Measurements from ENCODE around the gene DIP2C.
"Not testable (repeated sequence)": the region's sequence is repeated elsewhere in the genome, so short reads cannot be mapped to it uniquely, and the experiment has no call there.

DIP2C gene

DNA sequence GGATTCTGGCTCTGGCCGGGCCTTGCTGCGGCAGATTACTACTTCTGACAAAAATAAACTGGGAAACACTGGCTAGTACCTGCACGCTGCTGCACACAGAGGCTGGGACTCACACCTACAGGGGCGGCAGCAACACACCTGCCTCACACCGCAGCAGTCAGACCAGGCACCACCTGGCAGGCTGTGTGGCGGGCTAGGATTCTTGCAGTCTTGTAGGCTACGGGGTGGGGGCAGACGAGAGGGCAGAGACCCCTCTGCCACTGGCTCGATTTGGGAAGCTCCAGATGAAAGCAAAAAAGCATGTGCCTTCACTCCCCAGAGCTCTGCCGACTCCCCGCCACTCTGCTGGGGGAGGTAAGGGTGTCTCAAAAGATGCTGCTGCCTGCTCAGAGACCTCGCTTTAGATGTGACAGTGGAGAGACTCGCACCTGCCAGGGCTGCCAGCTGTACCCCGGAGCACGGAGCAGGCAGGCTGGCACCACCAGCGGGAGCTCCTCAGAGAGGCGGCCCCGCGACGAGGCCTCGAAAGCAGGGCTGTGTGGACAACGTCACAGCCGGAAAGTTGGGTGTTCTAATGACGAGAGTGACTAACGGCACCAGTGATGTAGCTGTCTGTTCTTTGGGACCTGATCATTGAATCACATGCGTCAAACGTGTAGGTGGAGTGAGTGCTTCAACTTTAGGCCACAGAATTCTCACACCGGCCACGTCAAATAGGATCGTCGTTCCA is 303.7 kb downstream of the DIP2C start:
- DNase-seq = no peak

DNA sequence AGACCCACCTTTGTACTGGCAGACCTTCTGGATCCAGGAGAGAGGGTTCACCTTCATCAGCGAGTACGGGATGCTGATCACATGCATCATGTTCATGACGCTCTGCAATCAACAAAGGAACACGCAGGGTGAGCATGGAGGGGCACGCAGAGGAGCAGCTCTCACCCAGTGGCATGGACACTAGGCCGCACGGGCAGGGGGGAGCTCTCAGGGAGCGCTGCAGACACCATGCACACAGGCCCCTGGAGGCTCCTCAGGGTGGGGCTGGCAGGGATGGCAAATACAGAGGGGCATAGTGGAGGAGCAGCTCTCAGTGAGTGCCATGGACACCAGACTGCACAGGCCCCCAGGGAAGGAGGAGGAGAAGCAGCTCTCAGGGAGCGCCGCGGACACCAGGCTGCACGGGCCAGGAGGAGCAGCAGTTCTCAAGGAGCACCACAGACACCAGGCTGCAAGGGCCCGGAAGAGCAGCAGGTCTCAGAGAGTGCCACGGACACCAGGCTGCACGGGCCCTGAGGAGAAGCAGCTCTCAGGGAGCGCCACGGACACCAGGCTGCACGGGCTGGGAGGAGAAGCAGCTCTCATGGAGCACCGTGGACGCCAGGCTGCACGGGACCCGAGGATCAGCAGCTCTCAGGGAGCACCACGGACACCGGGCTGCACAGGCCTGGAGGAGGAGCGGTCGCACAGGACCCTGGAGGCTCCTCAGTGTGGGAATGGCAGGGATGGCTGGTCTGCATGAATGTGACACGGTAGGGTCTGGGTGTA is 304.7 kb downstream of the DIP2C start:
- DNase-seq = no peak

DNA sequence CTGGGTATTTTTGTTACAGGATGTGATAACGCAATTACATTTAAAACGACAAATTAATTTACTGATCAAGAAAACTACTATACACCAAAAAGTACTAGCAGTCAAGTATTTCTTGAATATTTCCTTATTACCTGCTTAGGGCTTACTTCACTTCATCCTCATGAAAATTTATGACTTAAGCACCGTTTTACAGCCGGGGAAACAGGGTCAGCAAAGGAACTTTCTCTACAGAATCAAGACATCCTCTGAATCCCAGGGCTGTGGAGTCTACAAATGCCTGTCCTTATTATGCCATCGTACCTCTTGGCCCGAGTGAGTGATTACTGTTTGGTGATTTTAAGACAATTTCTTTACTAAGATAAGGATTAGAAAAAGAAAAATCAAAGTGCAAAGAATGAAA is 305.9 kb downstream of the DIP2C start:
- no peak for DNase-seq

DNA sequence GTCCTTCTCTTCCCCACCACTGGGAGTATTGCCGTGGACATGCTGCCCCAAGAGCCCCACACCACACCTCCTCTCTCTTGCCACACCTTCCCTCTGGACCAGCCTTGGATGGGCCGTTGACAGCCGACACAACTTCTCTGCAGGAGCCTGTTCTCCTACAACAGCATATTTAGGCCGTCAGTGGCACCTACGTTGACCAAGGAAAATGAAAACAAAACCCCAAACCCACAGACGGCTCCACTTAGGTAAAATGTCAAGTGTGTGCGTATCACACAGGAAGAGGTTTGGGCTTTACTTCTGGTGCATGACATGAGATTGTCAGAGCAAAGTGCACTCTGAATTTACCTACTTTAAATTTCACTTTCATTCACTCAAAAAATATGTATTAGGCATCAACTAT is 307.7 kb downstream of the DIP2C start:
- DNase-seq = peak; percentile 31

DNA sequence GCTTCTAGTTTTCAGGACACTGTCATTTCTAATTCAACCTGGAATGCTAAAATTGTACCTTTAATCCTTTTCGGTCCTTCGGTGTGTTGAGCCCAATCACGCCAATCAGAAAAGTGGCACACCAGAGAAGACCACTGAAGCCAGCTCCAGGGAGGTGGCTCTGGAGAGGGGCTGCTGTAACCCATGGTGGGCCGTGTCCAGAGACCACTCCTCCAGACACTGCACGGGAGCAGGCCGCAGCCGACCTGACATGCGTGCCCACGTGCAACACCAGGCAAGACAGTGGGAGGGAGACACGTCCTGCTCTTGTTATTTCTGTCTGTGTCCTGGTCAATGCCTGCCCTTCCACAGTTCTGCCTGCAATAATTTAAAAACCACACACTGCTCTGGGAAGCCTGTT is 308.1 kb downstream of the DIP2C start:
- no peak for DNase-seq

DNA sequence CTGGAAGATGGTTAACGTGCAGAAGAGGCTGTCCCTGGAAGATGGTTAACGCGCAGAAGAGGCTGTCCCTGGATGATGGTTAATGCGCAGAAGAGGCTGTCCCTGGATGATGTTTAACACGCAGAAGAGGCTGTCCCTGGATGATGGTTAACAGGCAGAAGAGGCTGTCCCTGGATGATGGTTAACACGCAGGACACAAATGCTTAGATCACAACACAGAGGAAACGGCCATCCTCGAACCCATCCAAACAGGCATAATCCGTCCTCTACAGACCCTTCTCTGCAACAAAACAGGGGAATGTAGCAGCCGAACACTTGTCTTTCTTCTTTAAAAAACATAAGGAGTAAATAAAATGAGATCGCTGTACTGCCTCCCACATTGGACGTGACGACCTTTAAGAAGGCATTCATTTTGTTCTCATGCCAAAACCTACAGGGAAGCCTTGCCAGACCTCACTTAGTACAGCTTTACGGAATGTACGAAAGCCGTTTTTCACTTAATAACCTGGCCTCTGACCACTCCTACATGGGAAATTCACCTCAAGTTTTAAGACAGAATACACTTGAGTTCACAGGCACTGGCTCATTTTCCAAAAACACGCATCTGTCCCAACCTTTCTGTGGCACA is 309.0 kb downstream of the DIP2C start:
- DNase-seq = no peak

DNA sequence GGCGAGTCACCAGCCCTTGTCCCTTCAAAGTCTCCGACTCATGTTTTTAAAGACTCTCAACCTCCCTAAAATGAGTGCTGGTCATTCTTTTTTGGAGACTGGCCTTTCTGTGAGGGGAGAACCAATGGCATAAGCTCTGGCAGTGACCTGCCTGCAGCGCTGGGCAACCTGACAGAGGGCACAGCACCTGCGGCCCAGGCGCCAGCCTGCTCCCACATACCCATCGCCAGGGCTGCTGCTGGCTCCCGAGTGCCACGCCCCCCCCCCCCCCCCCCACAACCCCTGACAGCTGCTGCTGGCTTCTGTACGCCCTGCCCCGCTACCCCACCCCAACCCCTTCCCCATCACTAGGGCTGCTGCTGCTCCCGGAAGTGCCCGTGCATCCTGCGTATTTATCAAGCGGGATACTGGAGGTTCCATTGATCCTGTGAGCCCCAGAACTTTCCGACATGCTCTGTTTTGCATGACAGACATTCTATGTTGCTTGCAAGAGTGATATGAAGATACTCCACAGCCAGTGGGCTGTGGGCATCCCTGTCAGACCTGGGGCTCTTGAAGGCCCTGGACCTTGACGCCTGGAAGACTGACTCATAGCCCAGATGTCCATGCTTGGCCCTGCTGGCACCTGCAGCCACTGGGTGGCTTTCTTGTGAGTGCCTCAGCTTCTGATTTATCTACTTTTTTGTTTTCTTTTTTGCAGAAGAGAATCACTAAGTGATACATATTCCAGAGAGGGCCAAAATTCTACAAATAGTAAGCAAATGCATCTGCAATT is 310.4 kb downstream of the DIP2C start:
- no peak for DNase-seq

DNA sequence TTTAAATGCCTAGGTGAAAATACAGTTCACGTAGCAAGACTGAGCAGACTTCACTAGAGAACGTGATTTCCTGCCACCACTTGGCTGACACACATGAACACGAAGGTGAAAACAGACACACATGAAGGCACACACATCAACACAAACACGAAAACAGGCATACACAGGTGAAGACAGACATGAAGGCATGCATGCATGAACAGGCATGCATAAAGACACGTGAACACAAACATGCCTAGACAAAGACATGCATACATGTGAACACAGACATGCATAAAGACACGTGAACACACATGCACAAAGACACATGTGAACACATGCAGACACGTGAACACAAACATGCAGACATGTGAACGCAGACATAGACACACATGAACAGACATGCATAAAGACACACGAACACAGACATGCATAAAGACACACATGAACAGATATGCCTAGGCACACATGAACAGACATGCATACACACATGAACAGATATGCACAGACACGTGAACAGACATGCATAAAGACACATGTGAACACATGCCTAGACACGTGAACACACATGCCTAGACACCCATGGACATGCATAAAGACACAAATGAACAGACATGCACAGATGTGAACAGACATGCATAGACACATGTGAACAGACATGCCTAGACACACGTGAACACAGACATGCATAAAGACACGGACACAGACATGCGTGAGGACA is 311.1 kb downstream of the DIP2C start:
- no peak for DNase-seq

DNA sequence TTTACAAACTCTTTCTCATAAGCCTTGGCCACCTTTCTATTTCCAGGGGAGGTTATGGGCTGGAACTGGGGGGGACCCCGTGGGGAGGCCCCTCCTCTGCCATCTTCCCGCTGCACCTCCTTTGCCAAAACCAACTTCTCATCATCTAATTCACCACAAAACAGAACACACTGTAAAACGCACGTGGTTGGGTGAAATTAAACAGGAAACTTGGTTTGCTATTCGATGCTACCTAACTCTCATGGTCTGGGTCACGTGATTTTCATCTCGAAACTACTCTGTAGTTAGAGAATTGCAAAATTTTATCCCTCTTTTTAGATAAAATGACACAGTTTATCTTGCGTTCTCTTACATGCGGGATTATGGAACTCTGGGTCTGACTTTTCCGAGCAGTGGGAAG is 312.2 kb downstream of the DIP2C start:
- no peak for DNase-seq

DNA sequence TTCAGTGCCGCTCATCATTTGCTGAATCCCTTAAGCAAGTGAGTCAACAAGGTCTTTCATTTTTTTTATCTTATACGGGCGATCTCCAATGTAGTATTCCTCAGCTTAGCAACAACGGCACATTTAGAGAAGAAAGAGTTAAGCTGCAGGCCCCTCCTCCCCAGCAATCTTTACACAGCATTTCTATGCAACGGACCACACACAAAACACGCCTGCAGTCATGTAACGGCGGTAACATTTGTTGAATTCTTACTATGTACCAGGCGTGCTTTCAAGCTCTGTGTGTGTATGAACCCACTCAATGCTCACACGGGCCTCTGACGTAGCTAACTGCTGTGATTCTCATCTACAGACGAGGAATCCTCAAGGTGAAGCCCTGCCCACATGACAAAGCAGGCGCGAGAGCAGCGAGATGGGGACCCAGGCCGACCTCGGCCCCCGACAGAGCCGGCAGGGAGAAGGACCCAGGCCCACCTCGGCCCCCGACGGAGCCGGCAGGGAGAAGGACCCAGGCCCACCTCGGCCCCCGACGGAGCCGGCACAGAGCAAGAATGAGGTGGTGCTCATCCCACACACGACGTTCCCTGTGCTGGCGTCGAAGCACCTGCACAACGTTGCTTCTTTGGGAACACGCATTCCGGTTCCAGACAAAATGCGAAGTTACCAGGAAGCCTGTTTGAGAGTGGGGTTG is 313.5 kb downstream of the DIP2C start:
- no peak for DNase-seq

DNA sequence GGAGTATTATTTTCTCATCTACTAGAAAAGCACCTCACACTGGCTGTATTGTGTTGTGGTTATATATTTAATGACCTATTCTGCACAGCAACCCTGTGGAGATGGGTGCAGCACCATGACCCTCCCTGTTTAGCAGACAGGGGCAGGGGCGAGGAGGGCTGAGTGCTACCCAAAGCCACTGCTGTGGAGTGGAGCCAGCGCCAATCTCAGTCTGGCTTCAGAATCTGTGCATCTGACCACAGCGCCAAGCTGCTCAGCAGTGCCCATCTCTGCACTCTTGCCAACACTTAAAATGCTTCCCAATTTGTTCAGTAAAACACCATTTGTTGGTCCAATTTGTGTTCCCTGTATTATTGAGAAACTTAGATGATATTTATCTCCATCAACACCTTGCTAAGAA is 315.1 kb downstream of the DIP2C start:
- DNase-seq = no peak

DNA sequence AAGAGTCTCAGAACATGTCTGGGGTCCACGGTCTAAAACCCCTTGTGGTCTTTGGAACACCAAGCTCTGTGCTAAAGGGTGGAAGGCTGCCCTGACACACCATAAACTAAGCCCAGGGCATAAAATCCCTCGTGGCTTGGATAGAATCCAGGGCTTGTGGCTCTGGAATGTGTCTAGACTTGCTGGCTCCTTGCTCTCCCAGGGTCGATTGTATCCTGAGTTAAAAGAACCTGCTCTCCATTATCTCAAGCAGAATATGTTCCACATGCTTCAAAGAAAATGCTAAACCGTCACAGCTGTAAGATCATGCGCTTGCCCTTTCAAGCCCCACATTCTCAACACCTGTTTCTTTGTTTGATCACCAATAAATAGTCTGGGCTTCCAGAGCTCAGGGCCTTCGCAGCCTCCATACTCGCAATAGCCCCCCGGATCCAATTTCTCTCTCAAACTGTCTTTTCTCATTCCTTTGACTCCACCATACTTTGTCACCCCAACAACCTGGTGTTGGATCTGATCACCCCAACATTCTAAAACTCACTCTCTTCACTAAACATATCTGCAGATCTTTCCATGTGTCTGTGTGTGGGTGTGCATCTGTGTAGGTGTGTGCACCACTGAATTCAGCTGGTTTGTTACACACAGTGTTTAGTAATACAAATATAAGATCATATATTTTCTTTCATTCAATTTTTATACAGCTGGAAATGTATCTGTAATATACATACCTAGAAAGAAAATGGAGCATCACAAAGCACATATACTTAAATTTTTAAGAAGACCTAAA is 315.8 kb downstream of the DIP2C start:
- no peak for DNase-seq

DNA sequence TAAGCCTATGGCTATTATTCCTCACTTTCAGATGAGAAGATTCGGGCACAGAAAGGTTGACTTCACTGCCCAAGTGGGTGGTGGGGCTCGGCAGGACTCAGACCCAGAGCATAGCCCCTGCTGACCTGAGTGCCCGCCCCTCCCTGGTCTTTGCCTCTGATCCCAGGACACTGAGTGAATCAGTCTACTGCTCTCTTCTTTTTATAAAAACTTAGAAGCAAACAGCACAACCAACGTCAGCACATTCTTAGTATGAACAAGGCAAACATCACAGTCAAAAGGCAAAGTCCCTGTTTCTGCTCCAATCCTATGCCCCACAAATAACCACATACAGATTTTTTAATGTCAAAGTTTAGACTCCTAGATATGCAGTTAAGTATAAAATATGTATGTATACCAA is 316.5 kb downstream of the DIP2C start:
- DNase-seq = no peak

DNA sequence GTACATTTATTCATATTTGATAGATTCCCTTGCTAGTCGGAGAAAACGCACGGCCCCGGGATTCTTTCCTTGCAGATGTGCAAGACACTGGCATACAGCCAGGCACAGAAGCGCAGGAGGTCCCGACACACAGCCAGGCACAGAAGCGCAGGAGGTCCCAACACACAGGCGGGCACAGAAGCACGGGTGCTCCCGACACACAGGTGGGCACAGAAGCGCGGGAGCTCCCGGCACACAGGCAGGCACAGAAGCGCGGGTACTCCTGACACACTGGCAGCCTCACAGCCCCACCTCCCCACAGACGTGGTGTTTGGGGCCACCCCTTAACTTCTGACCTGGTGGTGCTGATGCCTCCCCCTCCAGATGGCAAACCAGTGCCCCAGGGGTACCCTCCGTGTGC is 316.9 kb downstream of the DIP2C start:
- DNase-seq = no peak

DNA sequence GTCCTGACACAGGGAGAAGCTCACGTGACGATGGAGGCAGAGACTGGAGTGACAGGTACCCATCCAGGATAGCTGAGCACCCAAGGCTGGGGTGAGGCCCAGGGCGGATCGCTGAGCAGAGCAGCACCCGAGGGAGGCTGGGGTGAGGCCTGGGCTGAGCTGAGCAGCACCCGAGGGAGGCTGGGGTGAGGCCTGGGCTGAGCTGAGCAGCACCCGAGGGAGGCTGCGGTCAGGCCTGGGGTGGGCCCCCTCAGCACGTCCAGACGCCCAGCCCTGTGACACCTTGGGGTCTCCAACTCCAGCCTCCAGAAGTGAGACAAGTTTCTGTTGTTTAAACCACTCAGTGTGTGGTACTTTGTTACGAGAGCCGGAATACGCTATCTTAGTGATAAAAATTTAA is 318.0 kb downstream of the DIP2C start:
- no peak for DNase-seq

DNA sequence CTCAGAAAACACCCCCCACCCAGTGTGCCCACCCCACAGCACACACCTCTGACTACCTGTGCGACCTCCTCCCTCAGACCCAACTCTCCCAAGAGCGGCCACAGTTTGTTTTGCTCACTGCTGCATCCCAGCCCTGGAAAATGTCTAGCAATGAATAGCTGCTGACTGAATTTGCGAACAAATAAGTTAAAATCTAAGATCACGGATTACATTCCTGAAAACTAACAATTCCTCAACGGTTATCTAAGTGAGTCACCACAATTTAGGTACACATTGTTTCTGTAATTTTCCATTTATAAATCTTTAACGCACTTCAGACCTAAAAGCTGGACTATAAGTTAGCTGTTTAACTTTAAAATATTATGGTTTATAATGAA is 319.0 kb downstream of the DIP2C start:
- DNase-seq = no peak

DNA sequence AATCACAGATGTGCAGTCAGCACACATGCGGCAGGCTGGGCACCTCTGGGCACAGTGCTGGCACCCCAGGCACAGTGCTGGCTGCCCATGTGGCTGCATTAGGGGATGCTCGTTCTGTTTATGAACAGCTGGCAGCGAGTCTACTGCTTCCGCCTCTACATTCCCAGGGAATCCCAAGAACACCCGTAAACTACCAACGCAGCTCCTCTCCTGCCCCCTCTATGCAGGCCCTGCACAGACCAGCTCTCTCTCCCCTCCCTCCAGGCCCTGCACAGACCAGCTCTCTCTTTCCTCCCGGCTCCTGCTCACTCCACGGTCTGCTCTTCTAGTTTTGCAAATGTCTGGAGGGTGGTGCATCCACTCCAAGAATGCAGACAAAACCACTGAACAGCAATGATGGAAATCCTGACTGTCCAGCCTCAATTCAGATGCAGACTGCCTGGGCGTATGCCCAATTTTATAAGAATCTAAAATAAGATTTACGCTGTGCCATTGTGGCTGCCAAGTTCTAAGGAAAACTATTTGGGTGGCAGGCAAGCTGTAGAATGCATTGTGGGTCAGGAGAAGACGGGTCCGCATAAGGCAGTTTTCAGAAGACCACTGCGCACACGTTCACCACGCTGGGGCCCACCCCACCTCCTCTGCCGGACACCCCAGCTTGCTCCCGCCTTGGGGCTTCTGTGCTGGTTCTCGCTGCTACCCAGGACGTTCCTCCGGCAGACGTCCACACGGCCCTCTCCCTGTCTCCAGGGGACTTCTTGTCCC is 319.6 kb downstream of the DIP2C start:
- no peak for DNase-seq

DNA sequence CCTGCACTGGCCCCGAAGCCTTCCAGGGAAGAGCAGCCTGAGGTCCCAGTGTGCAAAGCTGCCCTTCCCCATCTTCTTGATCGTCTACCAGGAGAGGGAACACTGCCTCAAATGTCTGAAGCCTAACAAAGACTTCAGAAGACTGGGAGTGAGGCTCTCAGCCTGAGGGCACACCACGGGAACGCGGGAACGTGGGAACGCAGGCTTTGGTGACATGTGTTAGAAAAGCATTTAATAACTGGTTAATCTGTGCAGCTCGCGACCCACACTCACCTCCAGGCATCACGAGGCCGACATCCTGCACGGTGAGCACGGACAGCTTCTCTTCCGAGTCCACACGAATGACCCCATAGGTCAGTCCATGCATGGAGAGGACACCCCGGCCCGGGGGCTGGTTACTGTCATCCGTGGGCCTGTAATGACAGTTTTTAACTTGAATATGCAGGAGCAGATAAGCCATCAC is 320.2 kb downstream of the DIP2C start:
- DNase-seq = no peak

DNA sequence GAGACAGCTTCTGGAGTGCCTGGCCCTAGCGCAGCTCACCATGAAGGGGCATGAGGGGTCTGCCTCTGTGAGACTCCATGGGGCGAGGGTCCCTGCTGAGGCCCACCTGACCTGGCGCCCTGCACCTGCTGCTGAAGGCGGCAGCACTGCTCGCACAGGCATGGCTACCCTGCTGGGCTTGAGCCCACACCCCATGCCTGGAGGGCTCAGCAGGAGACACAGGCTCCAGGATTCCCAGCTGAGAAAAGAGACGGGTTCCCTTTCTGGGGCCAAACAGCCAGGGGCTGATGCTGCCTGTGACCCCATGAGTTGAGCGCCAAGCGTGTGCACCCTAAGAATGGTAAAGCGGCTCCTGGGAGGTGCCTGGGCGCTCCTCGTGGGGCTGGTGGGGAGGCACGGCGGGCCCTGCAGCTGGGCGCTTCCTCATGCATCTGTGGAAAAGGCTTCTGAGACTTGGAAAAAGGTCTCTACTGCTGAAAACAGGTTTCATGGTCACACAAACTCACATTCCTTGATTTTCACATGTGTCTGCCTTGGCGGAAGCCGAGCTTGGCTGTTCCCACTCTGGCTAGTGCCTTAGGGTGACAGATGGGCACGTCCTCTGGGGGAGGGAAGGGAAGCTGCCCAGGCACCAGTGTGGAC is 320.8 kb downstream of the DIP2C start:
- no peak for DNase-seq

DNA sequence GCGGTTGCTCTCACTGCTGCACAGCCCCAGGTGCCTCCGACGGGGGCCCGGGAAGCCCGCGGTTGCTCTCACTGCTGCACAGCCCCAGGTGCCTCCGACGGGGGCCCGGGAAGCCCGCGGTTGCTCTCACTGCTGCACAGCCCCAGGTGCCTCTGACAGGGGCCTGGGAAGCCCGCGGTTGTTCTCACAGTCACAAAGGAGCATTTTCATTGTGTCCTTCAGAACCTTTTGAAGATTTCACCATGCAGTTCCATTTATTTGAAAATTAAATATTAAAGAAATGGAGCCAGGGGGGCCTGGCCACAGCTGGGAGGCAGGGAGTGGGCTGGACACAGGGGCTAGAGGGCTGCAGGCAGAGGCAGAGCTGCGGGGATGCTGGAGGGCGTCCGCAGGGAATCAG is 321.4 kb downstream of the DIP2C start:
- DNase-seq = not testable (repeated sequence)

All from activated CD4-positive, alpha-beta T cell treated with anti-CD3 and anti-CD28 coated beads, Interleukin-2, Interleukin-6, amounts not matched to agents 100 ng/mL and 50 ng/mL, durations not matched to agents 16 hours and 8 hours (primary cell).